Activated CD8-positive, alpha-beta T cell treated with anti-CD3 and anti-CD28 coated beads, Interleukin-2, amount 10 ng/mL, durations not matched to agents 7 days and 5 days (primary cell): ENCODE data around the gene OSM. TPM values are rescaled to one million over a fixed set of nuclear protein-coding genes. Genes with fewer than 3 reads are reported as not detected.

Experiments
- ATAC-seq: fragments of 150-1000 bp; cut with Tn5 transposase; one replicate; pipeline ENCODE4 v1.10.0; 2021; ENCODE audit warnings: moderate library complexity
- CTCF ChIA-PET: fragments of 350-600 bp; sonication (Branson Sonifier 250); formaldehyde crosslinking; loops from one replicate; lab custom pipeline; 2021; ENCODE audit warnings: antibody characterized with exemption; lab: Charles Lee
- POLR2A ChIA-PET: fragments of 350-600 bp; sonication (Branson Sonifier 250); formaldehyde crosslinking; loops from one replicate; lab custom pipeline; 2021; ENCODE audit warnings: antibody characterized with exemption; lab: Charles Lee
- DNase-seq: peaks from one replicate; pipeline ENCODE4 v3.0.0-alpha.2; 2020
- H3K27ac Mint-ChIP-seq: one replicate; pipeline ENCODE4 v1.8.0; 2021; ENCODE audit warnings: mild to moderate bottlenecking, mixed read lengths
- H3K27me3 Mint-ChIP-seq: one replicate; pipeline ENCODE4 v1.8.0; 2021; ENCODE audit warnings: low read depth, mixed read lengths
- H3K36me3 Mint-ChIP-seq: one replicate; pipeline ENCODE4 v1.8.0; 2021; ENCODE audit warnings: low read depth, mixed read lengths
- H3K4me1 Mint-ChIP-seq: one replicate; pipeline ENCODE4 v1.8.0; 2021; ENCODE audit warnings: low read depth, mixed read lengths
- H3K4me3 Mint-ChIP-seq: one replicate; pipeline ENCODE4 v1.8.0; 2021; ENCODE audit warnings: mild to moderate bottlenecking, mixed read lengths
- H3K9me3 Mint-ChIP-seq: one replicate; pipeline ENCODE4 v1.8.0; 2022; ENCODE audit warnings: mixed read lengths; ENCODE audit not compliant: insufficient read depth
- total RNA-seq, 2 experiments: library from RNA; stranded (reverse); gene quantifications; one replicate each; pipeline ENCODE4 v1.2.3, GENCODE V29; 2021

Gene OSM
- total RNA-seq, 2 experiments from 2014 or later = 135 to 140 TPM

GRCh38 chr22:30245181-30245984 lies 21.3 kb downstream of the OSM start:
- ATAC-seq (peak; percentile 1), DNase-seq (no peak)
- peak overlapping the region; percentile 98 for H3K27ac Mint-ChIP-seq
- peaks cover 62% of the 10 kb centered on the region for H3K36me3 Mint-ChIP-seq
- H3K4me1 Mint-ChIP-seq = peaks cover 77% of the 10 kb centered on the region
- POLR2A ChIA-PET = interaction anchor here (1.0 to 4.7 kb wide), 8 partner anchors 11 to 137 kb away, joined by 3 to 21 read pairs (median 5); no protein-coding TSS in a partner anchor
- peak overlapping the region; percentile 99 for H3K4me3 Mint-ChIP-seq
- CTCF ChIA-PET = interaction anchor here (1.0 to 2.6 kb wide), 6 partner anchors 9 to 145 kb away, joined by 3 to 12 read pairs (median 6); no protein-coding TSS in a partner anchor
- H3K27me3 Mint-ChIP-seq = no peaks in the 10 kb centered on the region
- no peaks in the 10 kb centered on the region for H3K9me3 Mint-ChIP-seq

GRCh38 chr22:30244641-30245040 lies 22.0 kb downstream of the OSM start:
- Mint-ChIP-seq H3K27ac (peak overlapping the region; percentile 98), H3K4me3 (peak overlapping the region; percentile 99), H3K27me3 (no peaks in the 10 kb centered on the region), H3K4me1 (peaks cover 73% of the 10 kb centered on the region), H3K9me3 (no peaks in the 10 kb centered on the region), H3K36me3 (peaks cover 66% of the 10 kb centered on the region)
- DNase-seq = no peak
- no peak for ATAC-seq
- ChIA-PET POLR2A (interaction anchor here (1.5 to 4.7 kb wide), 4 partner anchors 11 to 66 kb away, joined by 3 to 21 read pairs (median 6); no protein-coding TSS in a partner anchor), CTCF (interaction anchor here (1.0 to 2.6 kb wide), 4 partner anchors 8 to 145 kb away, joined by 3 to 12 read pairs (median 6); no protein-coding TSS in a partner anchor)

- CTCF ChIA-PET = interaction anchor here (1.0 to 2.3 kb wide), 3 partner anchors 19 to 155 kb away, joined by 4 to 12 read pairs (median 4); no protein-coding TSS in a partner anchor
- POLR2A ChIA-PET = interaction anchor here (1.5 to 4.7 kb wide), 2 partner anchors 10 to 23 kb away, joined by 3 to 21 read pairs; no protein-coding TSS in a partner anchor
- no peak for ATAC-seq
- Mint-ChIP-seq H3K36me3 (peaks cover 70% of the 10 kb centered on the region), H3K9me3 (no peaks in the 10 kb centered on the region), H3K27me3 (no peaks in the 10 kb centered on the region), H3K27ac (peak overlapping the region; percentile 98), H3K4me3 (peak overlapping the region; percentile 99), H3K4me1 (peaks cover 73% of the 10 kb centered on the region)
- DNase-seq = no peak
These were observed 22.6 kb downstream of the OSM start for GRCh38 chr22:30244066-30244465.

- no peak for ATAC-seq
These were observed 23.0 kb downstream of the OSM start for GRCh38 chr22:30243661-30244060.

GRCh38 chr22:30241576-30242371 lies 24.9 kb downstream of the OSM start:
- ATAC-seq = no peak
- Mint-ChIP-seq H3K27me3 (no peaks in the 10 kb centered on the region), H3K4me1 (peaks cover 73% of the 10 kb centered on the region), H3K27ac (peak overlapping the region; percentile 98), H3K36me3 (peaks cover 82% of the 10 kb centered on the region), H3K4me3 (peak overlapping the region; percentile 99), H3K9me3 (no peaks in the 10 kb centered on the region)
- ChIA-PET POLR2A (interaction anchor here (0.6 to 1.3 kb wide), 2 partner anchors 51 to 66 kb away, joined by 3 read pairs; no protein-coding TSS in a partner anchor), CTCF (interaction anchor here (1.4 kb wide), 1 partner anchor 135 kb away, joined by 3 read pairs; no protein-coding TSS in a partner anchor)
- no peak for DNase-seq

More at GRCh38 chr22:30243661-30244060, 23.0 kb downstream of the OSM start:
- Mint-ChIP-seq H3K4me3 (peak overlapping the region; percentile 99), H3K36me3 (peaks cover 73% of the 10 kb centered on the region), H3K9me3 (no peaks in the 10 kb centered on the region), H3K27me3 (no peaks in the 10 kb centered on the region), H3K27ac (peak overlapping the region; percentile 98), H3K4me1 (peaks cover 73% of the 10 kb centered on the region)
- POLR2A ChIA-PET = interaction anchor here (1.5 to 4.7 kb wide), 2 partner anchors 10 to 23 kb away, joined by 3 to 21 read pairs; no protein-coding TSS in a partner anchor
- CTCF ChIA-PET = interaction anchor here (0.6 to 2.3 kb wide), 4 partner anchors 11 to 154 kb away, joined by 3 to 12 read pairs (median 4); no protein-coding TSS in a partner anchor
- no peak for DNase-seq

GRCh38 chr22:30240541-30241417 lies 25.9 kb downstream of the OSM start:
- CTCF ChIA-PET = no interaction called here
- H3K27me3 Mint-ChIP-seq = no peaks in the 10 kb centered on the region
- H3K9me3 Mint-ChIP-seq = no peaks in the 10 kb centered on the region
- POLR2A ChIA-PET = interaction anchor here (0.7 to 1.0 kb wide), 3 partner anchors 20 to 62 kb away, joined by 3 to 4 read pairs (median 3); no protein-coding TSS in a partner anchor
- peaks cover 81% of the 10 kb centered on the region for H3K4me1 Mint-ChIP-seq
- ATAC-seq = no peak
- H3K27ac Mint-ChIP-seq = peak overlapping the region; percentile 98
- peaks cover 74% of the 10 kb centered on the region for H3K36me3 Mint-ChIP-seq
- DNase-seq = no peak
- H3K4me3 Mint-ChIP-seq = peak overlapping the region; percentile 99

- Mint-ChIP-seq H3K36me3 (peaks cover 63% of the 10 kb centered on the region), H3K4me3 (peak overlapping the region; percentile 56), H3K4me1 (peaks cover 88% of the 10 kb centered on the region), H3K27me3 (no peaks in the 10 kb centered on the region), H3K9me3 (no peaks in the 10 kb centered on the region), H3K27ac (peak overlapping the region; percentile 79)
- POLR2A ChIA-PET = interaction anchor here (0.7 to 1.3 kb wide), 4 partner anchors 12 to 61 kb away, joined by 3 to 4 read pairs (median 3); no protein-coding TSS in a partner anchor
- DNase-seq = no peak
- no peak for ATAC-seq
- CTCF ChIA-PET = interaction anchor here (3.1 kb wide), 1 partner anchor 132 kb away, joined by 22 read pairs; no protein-coding TSS in a partner anchor
These were observed 26.9 kb downstream of the OSM start for GRCh38 chr22:30239488-30240405.

GRCh38 chr22:30238661-30239487 lies 27.8 kb downstream of the OSM start:
- ATAC-seq = peak; percentile 42
- peak; percentile 65 for DNase-seq
- Mint-ChIP-seq H3K4me3 (peak overlapping the region; percentile 51), H3K9me3 (no peaks in the 10 kb centered on the region), H3K27me3 (no peaks in the 10 kb centered on the region), H3K4me1 (peaks cover 89% of the 10 kb centered on the region), H3K27ac (peak overlapping the region; percentile 79), H3K36me3 (peaks cover 55% of the 10 kb centered on the region)
- ChIA-PET POLR2A (interaction anchor here (0.6 to 1.5 kb wide), 5 partner anchors 18 to 134 kb away, joined by 3 to 5 read pairs (median 3); no protein-coding TSS in a partner anchor), CTCF (interaction anchor here (1.3 to 3.1 kb wide), 3 partner anchors 61 to 150 kb away, joined by 3 to 22 read pairs (median 6); no protein-coding TSS in a partner anchor)

GRCh38 chr22:30238136-30238535 lies 28.5 kb downstream of the OSM start:
- Mint-ChIP-seq H3K4me1 (peaks cover 90% of the 10 kb centered on the region), H3K9me3 (no peaks in the 10 kb centered on the region), H3K27ac (peak overlapping the region; percentile 79), H3K4me3 (no peak overlapping the region), H3K36me3 (peaks cover 47% of the 10 kb centered on the region), H3K27me3 (no peaks in the 10 kb centered on the region)
- ATAC-seq (no peak), DNase-seq (no peak)
- POLR2A ChIA-PET = interaction anchor here (0.9 to 1.5 kb wide), 3 partner anchors 18 to 130 kb away, joined by 3 to 5 read pairs (median 4); no protein-coding TSS in a partner anchor
- CTCF ChIA-PET = interaction anchor here (1.3 to 3.1 kb wide), 4 partner anchors 17 to 150 kb away, joined by 3 to 22 read pairs (median 6); no protein-coding TSS in a partner anchor
